Measurements from ENCODE around the gene IL25.

IL25 gene

GRCh38 chr14:23353433-23353780 lies 19.2 kb upstream of the IL25 start:
- no peak for DNase-seq (ENCODE audit: low read depth, low spot score)

- no peak for DNase-seq (ENCODE audit: low read depth, low spot score)
Measured at GRCh38 chr14:23354990-23355389, 17.6 kb upstream of the IL25 start.

- DNase-seq (ENCODE audit: low read depth, low spot score), result no peak
Measured at GRCh38 chr14:23355871-23356435, 16.7 kb upstream of the IL25 start.

- DNase-seq (ENCODE audit: low read depth, low spot score), result no peak
Measured at GRCh38 chr14:23356662-23357061, 15.9 kb upstream of the IL25 start.

GRCh38 chr14:23357261-23357660 lies 15.3 kb upstream of the IL25 start:
- no peak for DNase-seq (ENCODE audit: low read depth, low spot score)

- no peak for DNase-seq (ENCODE audit: low read depth, low spot score)
Measured at GRCh38 chr14:23358042-23358441, 14.6 kb upstream of the IL25 start.

- no peak for DNase-seq (ENCODE audit: low read depth, low spot score)
Measured at GRCh38 chr14:23358553-23359166, 13.9 kb upstream of the IL25 start.

GRCh38 chr14:23359167-23359626 lies 13.4 kb upstream of the IL25 start:
- no peak for DNase-seq (ENCODE audit: low read depth, low spot score)

GRCh38 chr14:23359722-23360447 lies 12.7 kb upstream of the IL25 start:
- no peak for DNase-seq (ENCODE audit: low read depth, low spot score)

GRCh38 chr14:23360496-23360895 lies 12.1 kb upstream of the IL25 start:
- peak; percentile 22 for DNase-seq (ENCODE audit: low read depth, low spot score)

GRCh38 chr14:23361320-23361719 lies 11.3 kb upstream of the IL25 start:
- no peak for DNase-seq (ENCODE audit: low read depth, low spot score)

- DNase-seq (ENCODE audit: low read depth, low spot score), result no peak
Measured at GRCh38 chr14:23361763-23362162, 10.8 kb upstream of the IL25 start.

GRCh38 chr14:23362200-23362599 lies 10.4 kb upstream of the IL25 start:
- no peak for DNase-seq (ENCODE audit: low read depth, low spot score)

GRCh38 chr14:23364164-23365035 lies 8.2 kb upstream of the IL25 start:
- peak; percentile 89 for DNase-seq (ENCODE audit: low read depth, low spot score)

- DNase-seq (ENCODE audit: low read depth, low spot score), result peak; percentile 80
Measured at GRCh38 chr14:23365036-23365731, 7.4 kb upstream of the IL25 start, which contains the start of gene EFS. Gene EFS (minus strand): TSS chr14:23365172. CDS start chr14:23365025, 147 bp downstream.

GRCh38 chr14:23365732-23366425 lies 6.7 kb upstream of the IL25 start:
- peak; percentile 85 for DNase-seq (ENCODE audit: low read depth, low spot score)

GRCh38 chr14:23366426-23366921 lies 6.1 kb upstream of the IL25 start:
- peak; percentile 74 for DNase-seq (ENCODE audit: low read depth, low spot score)

- no peak for DNase-seq (ENCODE audit: low read depth, low spot score)
Measured at GRCh38 chr14:23370221-23370620, 2.4 kb upstream of the IL25 start.

- no peak for DNase-seq (ENCODE audit: low read depth, low spot score)
Measured at GRCh38 chr14:23371865-23372264, 744 bp upstream of the IL25 start.

- DNase-seq (ENCODE audit: low read depth, low spot score), result no peak
Measured at GRCh38 chr14:23373041-23373440, 432 bp downstream of the IL25 start.

All from ELF-1 (cell line).